K562 (cell line): ENCODE data around the gene PTOV1. TPM values are rescaled to one million over a fixed set of nuclear protein-coding genes. Genes with fewer than 3 reads are reported as not detected.

Source experiments
- CGGBP1 ChIP-seq: fragments of 250-450 bp; sonication (Bioruptor Pico); IDR thresholded peaks from 2 replicates; pipeline ENCODE4 v1.9.0; 2021; ENCODE audit warnings: mild to moderate bottlenecking
- GATA2 ChIP-seq: sonication (generic); formaldehyde crosslinking; IDR thresholded peaks from 2 replicates; pipeline ENCODE4 v1.4.0; 2020; ENCODE audit warnings: mild to moderate bottlenecking, missing genetic modification reagents
- MEF2D ChIP-seq: conservative IDR thresholded peaks from 2 replicates; pipeline ENCODE4 v1.6.1; 2016; ENCODE audit warnings: low read depth, missing genetic modification characterization, missing compliant biosample characterization
- NCOA4 ChIP-seq: fragments of 450-650 bp; IDR thresholded peaks from 2 replicates; pipeline ENCODE4 v1.6.1; 2018; ENCODE audit warnings: mild to moderate bottlenecking; ENCODE audit not compliant: partially characterized antibody
- NFATC3 ChIP-seq: fragments of 450-650 bp; IDR thresholded peaks from 2 replicates; pipeline ENCODE4 v1.6.1; 2017; ENCODE audit warnings: mild to moderate bottlenecking
- NR1H2 ChIP-seq: sonication (generic); formaldehyde crosslinking; IDR thresholded peaks from 2 replicates; pipeline ENCODE4 v1.4.0; 2020; ENCODE audit warnings: mild to moderate bottlenecking, missing genetic modification reagents
- POU5F1 ChIP-seq: fragments of 150-350 bp; IDR thresholded peaks from 2 replicates; pipeline ENCODE4 v1.6.1; 2014; ENCODE audit warnings: borderline replicate concordance, low read length, low read depth, mild to moderate bottlenecking; ENCODE audit not compliant: partially characterized antibody
- TAF7 ChIP-seq: fragments of 450-650 bp; IDR thresholded peaks from 2 replicates; pipeline ENCODE4 v1.6.1; 2016; ENCODE audit warnings: missing genetic modification characterization, missing compliant biosample characterization
- TRIM24 ChIP-seq, 2 experiments: fragments of 450-650 bp; IDR thresholded peaks; 2 replicates each; pipeline ENCODE4 v1.6.1; 2016
- ZNF239 ChIP-seq: fragments of 250-450 bp; sonication (Bioruptor Pico); IDR thresholded peaks from 2 replicates; pipeline ENCODE4 v1.4.0; 2020; ENCODE audit warnings: mild to moderate bottlenecking
- ZNF277 ChIP-seq: fragments of 250-450 bp; sonication (Bioruptor Pico); IDR thresholded peaks from 2 replicates; pipeline ENCODE4 v1.8.0; 2022; ENCODE audit warnings: inconsistent platforms, mild to moderate bottlenecking, moderate library complexity, borderline replicate concordance
- ZNF586 ChIP-seq: fragments of 450-650 bp; formaldehyde crosslinking; conservative IDR thresholded peaks from 2 replicates; pipeline ENCODE4 v1.4.0; 2020; ENCODE audit warnings: mild to moderate bottlenecking, moderate library complexity
- ZNF592 ChIP-seq: fragments of 450-650 bp; IDR thresholded peaks from 2 replicates; pipeline ENCODE4 v1.6.1; 2017; ENCODE audit warnings: antibody characterized with exemption, mild to moderate bottlenecking
- ZNF740 ChIP-seq, 3 experiments: fragments of 200-800 bp in 1 of 3; sonication (Bioruptor generic) in 1 of 3; sonication (generic) in 1 of 3; formaldehyde crosslinking in 1 of 3; IDR thresholded peaks; 2 replicates each; pipeline versions ENCODE4 v1.6.1 to v1.8.0; 2016 to 2022; ENCODE audit warnings: mild to moderate bottlenecking in 2 of 3, missing compliant biosample characterization in 2 of 3, missing genetic modification characterization in 2 of 3, missing genetic modification reagents in 1 of 3
- polyA plus RNA-seq, 8 experiments: library from polyadenylated mRNA; depleted of rRNA in 4 of 8; stranded (reverse) in 5 of 8; unstranded in 3 of 8; fragments of >200 nt; fragmentation: Nextera tagmentation in 2 of 8; fragmentation: Illumina TruSeq in 1 of 8; extraction: Ambion mirVana in 2 of 8; extraction: Trizol in 1 of 8; gene quantifications; 2 replicates each; pipeline versions ENCODE4 v1.2.1 to v1.2.3, GENCODE V29; 2011 to 2014; ENCODE audit warnings: inconsistent platforms in 1 of 8, missing spikeins in 1 of 8
- total RNA-seq, 7 experiments: library from RNA; depleted of rRNA in 6 of 7; stranded (reverse); fragments of >200 nt in 6 of 7; fragmentation: Illumina TruSeq in 2 of 7; extraction: Trizol in 2 of 7; gene quantifications; 2 replicates each; pipeline versions ENCODE4 v1.2.1 to v1.2.3, GENCODE V29; 2011 to 2021; ENCODE audit warnings: low replicate concordance in 1 of 7
- TF ChIP-seq, protein P1 (sequence below): fragments of 200-800 bp; sonication (Bioruptor generic); IDR thresholded peaks from 2 replicates; pipeline ENCODE4 v1.6.1; 2016; ENCODE audit warnings: missing genetic modification characterization, missing compliant biosample characterization

PTOV1 gene
- total and polyA plus RNA-seq, 9 of the 15 experiments (the other 6 are each of a cell fraction or from before 2014, with no cell fraction given), result 4.9 to 169 (median 43.5) TPM

GRCh38 chr19:49817964-49818648 lies 32.9 kb upstream of the PTOV1 start, which contains the start of gene MED25 (continued):
- TF ChIP-seq, protein P1, sequence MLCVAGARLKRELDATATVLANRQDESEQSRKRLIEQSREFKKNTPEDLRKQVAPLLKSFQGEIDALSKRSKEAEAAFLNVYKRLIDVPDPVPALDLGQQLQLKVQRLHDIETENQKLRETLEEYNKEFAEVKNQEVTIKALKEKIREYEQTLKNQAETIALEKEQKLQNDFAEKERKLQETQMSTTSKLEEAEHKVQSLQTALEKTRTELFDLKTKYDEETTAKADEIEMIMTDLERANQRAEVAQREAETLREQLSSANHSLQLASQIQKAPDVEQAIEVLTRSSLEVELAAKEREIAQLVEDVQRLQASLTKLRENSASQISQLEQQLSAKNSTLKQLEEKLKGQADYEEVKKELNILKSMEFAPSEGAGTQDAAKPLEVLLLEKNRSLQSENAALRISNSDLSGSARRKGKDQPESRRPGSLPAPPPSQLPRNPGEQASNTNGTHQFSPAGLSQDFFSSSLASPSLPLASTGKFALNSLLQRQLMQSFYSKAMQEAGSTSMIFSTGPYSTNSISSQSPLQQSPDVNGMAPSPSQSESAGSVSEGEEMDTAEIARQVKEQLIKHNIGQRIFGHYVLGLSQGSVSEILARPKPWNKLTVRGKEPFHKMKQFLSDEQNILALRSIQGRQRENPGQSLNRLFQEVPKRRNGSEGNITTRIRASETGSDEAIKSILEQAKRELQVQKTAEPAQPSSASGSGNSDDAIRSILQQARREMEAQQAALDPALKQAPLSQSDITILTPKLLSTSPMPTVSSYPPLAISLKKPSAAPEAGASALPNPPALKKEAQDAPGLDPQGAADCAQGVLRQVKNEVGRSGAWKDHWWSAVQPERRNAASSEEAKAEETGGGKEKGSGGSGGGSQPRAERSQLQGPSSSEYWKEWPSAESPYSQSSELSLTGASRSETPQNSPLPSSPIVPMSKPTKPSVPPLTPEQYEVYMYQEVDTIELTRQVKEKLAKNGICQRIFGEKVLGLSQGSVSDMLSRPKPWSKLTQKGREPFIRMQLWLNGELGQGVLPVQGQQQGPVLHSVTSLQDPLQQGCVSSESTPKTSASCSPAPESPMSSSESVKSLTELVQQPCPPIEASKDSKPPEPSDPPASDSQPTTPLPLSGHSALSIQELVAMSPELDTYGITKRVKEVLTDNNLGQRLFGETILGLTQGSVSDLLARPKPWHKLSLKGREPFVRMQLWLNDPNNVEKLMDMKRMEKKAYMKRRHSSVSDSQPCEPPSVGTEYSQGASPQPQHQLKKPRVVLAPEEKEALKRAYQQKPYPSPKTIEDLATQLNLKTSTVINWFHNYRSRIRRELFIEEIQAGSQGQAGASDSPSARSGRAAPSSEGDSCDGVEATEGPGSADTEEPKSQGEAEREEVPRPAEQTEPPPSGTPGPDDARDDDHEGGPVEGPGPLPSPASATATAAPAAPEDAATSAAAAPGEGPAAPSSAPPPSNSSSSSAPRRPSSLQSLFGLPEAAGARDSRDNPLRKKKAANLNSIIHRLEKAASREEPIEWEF, result no peak
- TF ChIP-seq ZNF586 (CRISPR knock-in tag) (0 out of 2 replicates have a peak, but pooled peaks have one; percentile 37), NR1H2 (CRISPR knock-in tag) (no peak), ZNF740 (CRISPR knock-in tag; IDR thresholded peaks at IDR 0.05) (no peak), ZNF740 (tag; IDR thresholded peaks at IDR 0.05) (no peak), TRIM24 (IDR thresholded peaks at IDR 0.05) (no peak), NFATC3 (no peak), CGGBP1 (CRISPR knock-in tag) (0 out of 2 replicates have a peak, but pooled peaks have one; percentile 32), ZNF277 (CRISPR knock-in tag) (no peak), NCOA4 (no peak), MEF2D (no peak), TAF7 (no peak), ZNF592 (no peak), POU5F1 (no peak), ZNF239 (CRISPR knock-in tag) (0 out of 2 replicates have a peak, but pooled peaks have one; percentile 24), GATA2 (CRISPR knock-in tag) (no peak)
